ENCODE data around the gene JSRP1.

JSRP1 gene

DNA sequence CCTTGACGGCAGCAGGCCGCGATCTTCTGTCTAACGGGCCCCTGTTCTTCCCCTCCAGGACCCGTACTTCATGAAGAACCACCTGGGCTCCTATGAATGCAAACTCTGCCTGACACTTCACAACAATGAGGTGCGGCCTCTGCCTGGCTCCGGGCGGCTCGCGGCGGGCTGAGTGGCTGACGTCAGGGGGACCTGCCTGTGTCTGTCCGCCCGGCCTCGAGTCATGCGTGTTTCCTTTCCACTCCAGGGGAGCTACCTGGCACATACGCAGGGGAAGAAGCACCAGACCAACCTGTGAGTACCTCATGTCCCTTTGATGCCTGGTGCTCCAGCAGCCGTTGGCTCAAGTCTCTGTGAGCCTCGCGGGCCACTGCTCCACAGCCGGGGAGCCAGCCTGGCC is 11.7 kb downstream of the JSRP1 start:
- TF ChIP-seq, protein P1, sequence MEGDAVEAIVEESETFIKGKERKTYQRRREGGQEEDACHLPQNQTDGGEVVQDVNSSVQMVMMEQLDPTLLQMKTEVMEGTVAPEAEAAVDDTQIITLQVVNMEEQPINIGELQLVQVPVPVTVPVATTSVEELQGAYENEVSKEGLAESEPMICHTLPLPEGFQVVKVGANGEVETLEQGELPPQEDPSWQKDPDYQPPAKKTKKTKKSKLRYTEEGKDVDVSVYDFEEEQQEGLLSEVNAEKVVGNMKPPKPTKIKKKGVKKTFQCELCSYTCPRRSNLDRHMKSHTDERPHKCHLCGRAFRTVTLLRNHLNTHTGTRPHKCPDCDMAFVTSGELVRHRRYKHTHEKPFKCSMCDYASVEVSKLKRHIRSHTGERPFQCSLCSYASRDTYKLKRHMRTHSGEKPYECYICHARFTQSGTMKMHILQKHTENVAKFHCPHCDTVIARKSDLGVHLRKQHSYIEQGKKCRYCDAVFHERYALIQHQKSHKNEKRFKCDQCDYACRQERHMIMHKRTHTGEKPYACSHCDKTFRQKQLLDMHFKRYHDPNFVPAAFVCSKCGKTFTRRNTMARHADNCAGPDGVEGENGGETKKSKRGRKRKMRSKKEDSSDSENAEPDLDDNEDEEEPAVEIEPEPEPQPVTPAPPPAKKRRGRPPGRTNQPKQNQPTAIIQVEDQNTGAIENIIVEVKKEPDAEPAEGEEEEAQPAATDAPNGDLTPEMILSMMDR (IDR thresholded peaks at IDR 0.05) = no peak

DNA sequence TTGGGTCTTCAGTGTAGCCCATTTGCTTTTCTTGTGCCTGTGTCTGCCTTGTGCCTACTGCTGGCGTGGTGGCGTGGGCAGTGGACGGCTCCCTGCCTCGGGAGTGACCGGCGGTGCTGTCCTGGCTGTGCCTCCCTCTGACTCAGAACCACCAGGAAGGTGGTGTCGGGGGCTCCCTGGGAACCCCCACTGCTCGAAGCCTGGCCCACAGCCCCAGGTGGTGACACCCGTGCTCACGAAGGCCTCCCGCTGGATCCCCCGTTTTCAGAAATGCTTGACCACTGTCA is 12.1 kb downstream of the JSRP1 start:
- TF ChIP-seq, protein P1 (IDR thresholded peaks at IDR 0.05) = no peak

DNA sequence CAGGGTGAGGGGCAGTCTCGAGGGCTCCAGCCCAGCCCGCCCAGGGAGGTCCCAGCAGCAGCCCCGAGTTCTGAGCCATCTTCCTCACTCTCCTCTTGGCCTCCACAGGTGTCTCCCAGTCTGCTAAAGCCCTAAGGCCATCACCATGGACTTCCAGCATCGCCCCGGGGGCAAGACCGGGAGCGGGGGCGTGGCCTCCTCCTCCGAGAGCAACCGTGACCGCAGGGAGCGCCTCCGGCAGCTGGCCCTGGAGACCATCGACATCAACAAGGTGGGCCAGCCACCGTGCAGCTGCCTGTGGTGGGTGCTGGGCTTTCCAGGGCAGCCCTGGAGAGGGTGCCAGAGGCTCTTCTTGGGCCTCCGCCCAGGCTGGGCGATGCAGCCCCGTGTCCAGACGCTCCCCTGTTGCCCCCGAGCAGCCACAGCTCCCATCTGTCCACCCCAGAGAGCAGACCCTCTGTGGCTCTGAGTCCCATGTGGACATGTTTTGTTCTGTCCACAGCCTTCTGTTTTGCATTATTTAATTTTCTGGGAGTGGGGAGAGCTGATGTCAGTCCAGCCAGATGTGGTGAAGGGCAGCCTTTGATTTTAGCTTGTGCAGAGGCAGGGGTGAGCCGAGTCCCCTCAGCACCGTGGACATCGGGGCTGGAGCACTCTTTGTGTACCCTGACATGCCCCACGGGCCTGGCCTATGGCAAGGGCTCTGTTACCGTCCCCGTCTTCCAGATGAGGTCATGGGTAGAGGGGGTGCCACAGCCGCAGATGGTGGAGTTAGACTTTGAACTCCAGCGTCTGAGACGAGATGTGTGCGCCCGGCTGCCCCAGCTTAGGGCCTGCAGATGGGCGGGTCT is 12.7 kb downstream of the JSRP1 start:
- TF ChIP-seq, protein P1 (IDR thresholded peaks at IDR 0.05) = no peak

DNA sequence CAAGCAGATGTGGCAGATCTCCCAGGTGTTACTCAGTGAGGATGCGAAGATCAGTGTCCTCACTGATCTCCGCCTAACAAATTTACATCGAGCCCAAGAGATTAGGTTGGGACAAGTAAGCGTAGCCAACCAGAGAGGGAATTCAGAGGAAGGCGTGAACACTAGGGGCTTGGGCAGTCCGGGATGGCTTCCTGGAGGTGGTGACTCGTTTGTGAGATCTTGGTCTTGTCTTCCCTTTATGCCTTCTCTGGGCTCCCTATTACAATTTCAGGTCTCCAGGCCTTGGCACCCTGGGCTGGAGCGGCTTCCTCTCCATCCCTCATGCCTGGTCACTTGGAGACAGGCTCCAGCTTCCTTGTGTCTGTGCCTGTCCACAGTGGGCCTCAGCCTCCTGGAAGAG is 13.4 kb downstream of the JSRP1 start:
- TF ChIP-seq, protein P1 (IDR thresholded peaks at IDR 0.05) = no peak

DNA sequence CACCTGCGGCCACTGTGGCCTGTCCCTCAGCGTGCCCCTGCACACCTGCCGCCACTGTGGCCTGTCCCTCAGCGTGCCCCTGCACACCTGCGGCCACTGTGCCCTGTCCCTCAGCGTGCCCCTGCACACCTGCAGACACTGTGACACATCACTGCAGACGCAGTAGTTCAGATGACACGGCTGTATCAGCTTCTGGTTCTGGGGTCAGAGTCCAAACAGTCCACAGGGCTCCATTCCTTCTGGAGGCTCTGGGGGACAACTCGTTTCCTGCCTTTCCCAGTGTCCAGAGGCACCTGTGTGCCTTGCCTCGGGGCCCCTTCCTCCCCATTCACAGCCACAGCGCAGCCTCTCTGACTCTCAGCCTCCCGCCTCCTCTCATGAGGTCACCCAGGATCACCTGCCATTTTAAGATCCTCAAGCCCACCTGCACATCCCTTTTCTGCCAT is 14.1 kb downstream of the JSRP1 start:
- TF ChIP-seq, protein P1 (IDR thresholded peaks at IDR 0.05) = no peak

DNA sequence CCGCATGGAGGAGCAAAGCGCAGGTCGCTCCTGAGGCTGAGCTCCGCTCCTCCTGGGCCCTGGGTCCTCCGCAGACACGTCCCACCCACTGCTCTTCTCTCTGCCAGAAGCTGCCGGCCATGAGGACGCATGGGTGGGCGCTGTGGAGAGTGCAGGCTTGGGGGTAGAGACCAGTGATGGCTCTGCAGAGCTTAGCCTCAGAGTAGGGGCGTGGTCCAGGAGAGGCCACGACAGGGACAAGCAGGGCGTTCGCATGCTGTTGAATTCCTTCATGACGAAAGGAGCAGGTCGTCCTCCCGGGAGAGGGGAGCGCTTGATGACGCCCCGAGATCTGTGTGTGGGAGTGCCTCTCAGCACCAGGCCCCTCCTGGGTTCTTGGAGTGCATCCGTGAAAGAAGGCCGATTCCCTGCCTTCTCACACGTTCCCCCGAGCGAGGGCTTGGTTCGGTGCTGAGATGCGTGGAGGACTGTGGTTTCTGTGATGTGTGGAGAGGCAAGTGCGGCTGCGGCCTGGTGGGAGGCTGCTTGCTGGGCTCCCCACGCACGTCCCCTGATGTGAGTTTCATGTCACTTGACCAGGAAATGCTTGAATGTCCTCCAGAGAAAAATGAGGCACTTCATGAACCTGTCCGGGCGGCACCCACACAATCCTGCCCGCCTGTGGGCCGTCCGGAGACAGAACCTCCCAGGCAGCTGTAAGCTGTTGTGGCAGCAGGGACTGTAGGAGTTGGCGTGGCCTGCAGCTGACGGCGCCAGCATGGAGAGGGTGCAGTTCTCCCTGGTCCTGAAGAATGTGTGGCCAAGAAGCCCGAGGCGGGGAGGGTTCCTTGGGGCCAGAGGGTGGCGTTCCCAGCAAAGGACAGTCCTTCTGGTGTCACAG is 15.1 kb downstream of the JSRP1 start:
- TF ChIP-seq, protein P1 (IDR thresholded peaks at IDR 0.05) = no peak

DNA sequence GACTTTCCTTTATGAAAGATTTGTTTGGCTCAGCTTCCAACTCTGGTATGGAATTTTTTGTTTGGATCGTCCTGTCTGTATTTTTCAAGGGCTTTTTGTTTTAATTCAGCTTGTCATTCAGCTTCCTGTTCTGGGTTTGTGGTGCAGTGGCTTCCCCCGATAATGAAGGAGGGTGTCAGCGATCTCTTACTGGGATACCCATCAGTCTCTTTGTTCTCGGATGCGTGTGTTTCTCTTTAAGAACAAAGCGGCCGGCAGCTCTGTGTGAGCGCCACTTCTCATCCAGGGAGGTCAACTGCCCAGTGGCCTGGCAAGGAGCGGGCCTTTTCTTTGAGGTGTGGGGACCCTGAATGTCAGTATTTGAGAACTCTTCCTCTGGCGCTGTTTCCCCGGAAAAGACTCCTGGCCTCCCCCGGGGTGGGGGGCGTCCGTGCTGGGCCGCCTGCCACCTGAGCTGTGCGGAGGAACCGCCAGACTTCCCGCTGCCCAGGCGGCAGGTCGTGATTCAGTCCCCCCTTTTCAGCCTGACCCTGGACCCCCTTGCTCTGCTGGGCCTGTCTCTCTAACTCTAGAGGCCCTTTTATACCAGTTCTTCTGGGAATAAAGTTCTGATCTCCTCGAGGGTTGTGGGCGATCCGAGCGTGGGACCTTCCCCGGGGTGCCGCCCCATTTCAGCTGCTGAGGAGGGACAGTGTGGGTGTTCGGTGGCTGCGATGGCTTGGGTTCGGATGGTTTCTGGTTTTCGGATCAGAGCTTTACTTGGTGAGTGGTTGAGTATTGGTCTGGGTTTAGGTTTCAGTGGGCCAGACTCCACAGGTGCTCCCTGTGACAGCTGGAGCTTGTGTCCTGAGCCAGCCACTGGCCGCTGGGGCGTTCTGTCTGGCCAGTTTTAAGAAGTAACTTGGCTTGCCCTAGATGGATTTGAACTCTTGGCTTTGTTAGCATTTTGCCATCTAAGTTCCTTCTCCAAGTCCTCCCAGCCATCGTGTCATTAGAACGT is 16.1 kb downstream of the JSRP1 start:
- TF ChIP-seq, protein P1 (IDR thresholded peaks at IDR 0.05) = no peak
